Trophoblast cell (in vitro differentiated cells and primary cell): ENCODE data around the gene TMEM219.
A peak's percentile ranks its signal among the peaks of the same experiment; 100 is the strongest.

ENCODE experiments used
- DNase-seq, 2 donors: peaks; one replicate each; pipeline ENCODE4 v3.0.0-alpha.2; 2016
- H2AFZ ChIP-seq: 2 replicates; pipeline ENCODE4 v1.6.1; 2013; ENCODE audit warnings: low read length, moderate library complexity, mild to moderate bottlenecking; ENCODE audit not compliant: insufficient read depth, poor library complexity
- H2AK5ac ChIP-seq: 2 replicates; pipeline ENCODE4 v1.6.1; 2013; ENCODE audit warnings: mild to moderate bottlenecking, low read length
- H2BK120ac ChIP-seq: 2 replicates; pipeline ENCODE4 v1.6.1; 2013; ENCODE audit warnings: low read length, mild to moderate bottlenecking, moderate library complexity; ENCODE audit not compliant: insufficient read depth, poor library complexity
- H2BK12ac ChIP-seq: 2 replicates; pipeline ENCODE4 v1.6.1; 2013; ENCODE audit warnings: mild to moderate bottlenecking, low read length, moderate library complexity
- H2BK5ac ChIP-seq: 2 replicates; pipeline ENCODE4 v1.6.1; 2013; ENCODE audit warnings: low read length, low read depth, moderate library complexity, mild to moderate bottlenecking; ENCODE audit not compliant: poor library complexity
- H3K14ac ChIP-seq: 2 replicates; pipeline ENCODE4 v1.6.1; 2013; ENCODE audit warnings: mild to moderate bottlenecking, low read length
- H3K18ac ChIP-seq: 2 replicates; pipeline ENCODE4 v1.6.1; 2013; ENCODE audit warnings: mild to moderate bottlenecking, low read length
- H3K23ac ChIP-seq: 2 replicates; pipeline ENCODE4 v1.6.1; 2013; ENCODE audit warnings: low read length
- H3K27ac ChIP-seq: 2 replicates; pipeline ENCODE4 v1.5.1; 2013; ENCODE audit warnings: low read depth, mild to moderate bottlenecking, inconsistent platforms, low read length, moderate library complexity
- H3K27me3 ChIP-seq: 2 replicates; pipeline ENCODE4 v1.6.1; 2013; ENCODE audit warnings: inconsistent platforms, mild to moderate bottlenecking, low read length, moderate library complexity; ENCODE audit not compliant: insufficient read depth
- H3K36me3 ChIP-seq, 2 experiments: 1 replicate in 1 of 2; 2 replicates in 1 of 2; pipeline ENCODE4 v1.6.1; 2013; ENCODE audit warnings: low read length in 2 of 2, mild to moderate bottlenecking in 2 of 2, moderate library complexity in 1 of 2; ENCODE audit not compliant: insufficient read depth in 2 of 2, control insufficient read depth in 1 of 2
- H3K4ac ChIP-seq: 2 replicates; pipeline ENCODE4 v1.6.1; 2013; ENCODE audit warnings: low read depth, mild to moderate bottlenecking, low read length, moderate library complexity
- H3K4me1 ChIP-seq, 2 experiments: 1 replicate in 1 of 2; 2 replicates in 1 of 2; pipeline ENCODE4 v1.6.1; 2013; ENCODE audit warnings: low read length in 2 of 2, mild to moderate bottlenecking in 2 of 2, moderate library complexity in 1 of 2; ENCODE audit not compliant: insufficient read depth in 2 of 2, control insufficient read depth in 1 of 2
- H3K4me2 ChIP-seq: 2 replicates; pipeline ENCODE4 v1.6.1; 2013; ENCODE audit warnings: inconsistent platforms, mild to moderate bottlenecking, low read length, moderate library complexity
- H3K4me3 ChIP-seq: 2 replicates; pipeline ENCODE4 v1.5.1; 2013; ENCODE audit warnings: mild to moderate bottlenecking, low read depth, low read length, inconsistent platforms
- H3K79me1 ChIP-seq: one replicate; pipeline ENCODE4 v1.6.1; 2013; ENCODE audit warnings: low read length
- H3K79me2 ChIP-seq: 2 replicates; pipeline ENCODE4 v1.6.1; 2013; ENCODE audit warnings: low read length, mild to moderate bottlenecking; ENCODE audit not compliant: control insufficient read depth, insufficient read depth, poor library complexity
- H3K9ac ChIP-seq: 2 replicates; pipeline ENCODE4 v1.6.1; 2013; ENCODE audit warnings: mild to moderate bottlenecking, low read length
- H3K9me3 ChIP-seq: 2 replicates; pipeline ENCODE4 v1.6.1; 2013; ENCODE audit warnings: low read depth, mild to moderate bottlenecking, control low read depth, inconsistent platforms, low read length; ENCODE audit not compliant: insufficient read depth
- H4K12ac ChIP-seq: 2 replicates; pipeline ENCODE4 v1.6.1; 2013; ENCODE audit warnings: low read depth, mild to moderate bottlenecking, low read length, moderate library complexity
- H4K8ac ChIP-seq: 2 replicates; pipeline ENCODE4 v1.6.1; 2013; ENCODE audit warnings: low read depth, mild to moderate bottlenecking, low read length, moderate library complexity
- H4K91ac ChIP-seq: one replicate; pipeline ENCODE4 v1.6.1; 2013; ENCODE audit warnings: low read depth, mild to moderate bottlenecking, low read length, moderate library complexity
- WGBS: extraction: QIAGEN DNeasy Blood & Tissue Kit; methylation state at CpG from one replicate; pipeline ENCODE4 v1.1.7; 2013; ENCODE audit warnings: missing lambda C conversion rate; ENCODE audit not compliant: insufficient read length, insufficient coverage; ENCODE audit errors: extremely low coverage; 5-methylcytosine and 5-hydroxymethylcytosine counted together

TMEM219 gene

DNA sequence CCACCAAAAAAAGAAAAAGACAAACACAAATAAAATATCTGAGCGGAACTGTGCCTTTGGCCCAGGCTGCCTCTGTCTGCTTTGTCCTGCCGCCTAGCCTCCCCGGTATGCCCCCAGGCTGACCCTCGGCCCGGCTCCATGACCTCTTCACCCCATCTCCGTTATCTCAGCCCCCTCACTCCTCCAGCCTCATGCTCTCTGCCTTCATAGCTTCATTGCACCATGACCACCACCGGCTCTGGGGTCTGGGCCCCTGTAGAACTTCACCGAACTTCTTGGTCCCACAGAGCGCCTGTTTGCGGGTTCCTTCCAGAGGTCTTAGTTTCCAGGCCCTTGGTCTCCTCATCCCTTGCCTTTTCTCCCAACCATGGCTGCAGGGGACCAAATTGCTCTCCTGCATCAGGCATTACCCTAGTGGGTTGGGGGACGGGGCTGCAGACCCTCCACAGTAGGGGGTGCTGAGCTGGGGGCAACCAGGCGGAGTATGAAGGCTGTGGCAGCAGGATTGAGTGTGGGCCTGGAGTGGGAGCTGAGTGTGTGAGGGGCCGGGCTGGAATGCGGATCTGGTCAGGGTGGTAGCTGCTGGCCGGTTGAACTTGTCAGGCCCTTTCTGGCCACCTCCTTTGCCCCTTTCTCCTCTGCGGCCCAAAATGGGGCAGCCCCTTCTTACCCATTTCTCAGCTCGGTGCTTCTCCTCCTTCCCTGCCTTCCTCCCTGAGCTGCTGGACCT, 26.6 kb downstream of the TMEM219 start:
- no peak overlapping the region for H2BK5ac ChIP-seq
- H3K9me3 ChIP-seq, result no peaks in the 10 kb centered on the region
- WGBS, result no CpG with 5 or more reads among the region's 17 CpGs
- no peaks in the 10 kb centered on the region for H3K27me3 ChIP-seq
- H2BK120ac ChIP-seq, result no peak overlapping the region
- no peak overlapping the region for H3K14ac ChIP-seq
- H3K18ac ChIP-seq, result no peak overlapping the region
- DNase-seq, result no peak
- H2AK5ac ChIP-seq, result no peak overlapping the region
- no peak overlapping the region for H4K8ac ChIP-seq
- H2AFZ ChIP-seq, result no peak overlapping the region
- no peak overlapping the region for H3K9ac ChIP-seq
- H3K79me1 ChIP-seq, result no peaks in the 10 kb centered on the region
- peak overlapping the region; percentile 10 for H4K12ac ChIP-seq
- H3K4me3 ChIP-seq, result no peak overlapping the region
- H3K4me1 ChIP-seq, result no peaks in the 10 kb centered on the region
- H4K91ac ChIP-seq, result no peak overlapping the region
- no peak overlapping the region for H3K27ac ChIP-seq
- no peak overlapping the region for H3K23ac ChIP-seq
- no peak overlapping the region for H3K4me2 ChIP-seq
- no peaks in the 10 kb centered on the region for H3K79me2 ChIP-seq
- H3K4ac ChIP-seq, result no peak overlapping the region
- H2BK12ac ChIP-seq, result no peak overlapping the region
- peaks cover 88 to 90% of the 10 kb centered on the region in 2 experiments for H3K36me3 ChIP-seq

DNA sequence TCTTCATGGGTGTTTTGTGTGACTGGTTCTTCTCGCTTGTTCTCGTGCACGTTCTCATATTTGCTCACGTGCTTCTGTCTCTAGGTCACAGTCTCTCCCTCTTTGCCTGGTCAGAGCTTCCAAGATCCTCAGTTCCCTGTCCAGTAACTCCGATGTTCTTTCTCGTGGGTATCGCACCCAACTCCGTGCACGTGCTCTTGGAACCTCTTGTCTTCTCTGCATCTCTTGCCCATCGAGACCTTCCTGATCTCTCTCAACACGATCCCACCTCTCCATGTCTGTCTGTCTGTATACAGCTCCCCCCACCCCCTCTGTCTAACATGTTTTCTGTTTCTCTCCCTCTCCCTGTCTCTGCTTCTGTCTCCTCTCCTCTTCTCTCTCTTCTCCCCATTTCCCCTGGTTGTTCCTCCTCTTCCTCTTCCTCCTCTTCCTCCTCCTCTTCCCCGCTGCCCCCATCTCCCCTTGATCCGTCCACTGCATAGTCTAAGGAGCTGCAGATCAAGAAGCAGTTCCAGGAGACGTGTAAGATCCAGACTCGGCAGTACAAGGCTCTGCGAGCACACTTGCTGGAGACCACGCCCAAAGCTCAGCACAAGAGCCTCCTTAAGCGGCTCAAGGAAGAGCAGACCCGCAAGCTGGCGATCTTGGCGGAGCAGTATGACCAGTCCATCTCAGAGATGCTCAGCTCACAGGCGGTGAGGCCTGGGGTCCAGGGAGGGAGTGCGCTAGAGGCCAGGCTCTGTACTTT, 27.4 kb downstream of the TMEM219 start:
- WGBS, result no CpG with 5 or more reads among the region's 23 CpGs
- Histone ChIP-seq H3K27me3 (no peaks in the 10 kb centered on the region), H3K14ac (no peak overlapping the region), H2BK12ac (no peak overlapping the region), H3K23ac (no peak overlapping the region), H3K9ac (no peak overlapping the region), H2BK5ac (no peak overlapping the region), H2BK120ac (no peak overlapping the region), H3K4me2 (no peak overlapping the region), H2AFZ (no peak overlapping the region), H4K8ac (no peak overlapping the region), H3K79me1 (no peaks in the 10 kb centered on the region), H3K4ac (no peak overlapping the region), H4K12ac (no peak overlapping the region), H3K9me3 (no peaks in the 10 kb centered on the region), H3K79me2 (no peaks in the 10 kb centered on the region), H3K18ac (no peak overlapping the region), H3K4me1 (no peaks in the 10 kb centered on the region), H2AK5ac (no peak overlapping the region), H3K4me3 (no peak overlapping the region), H4K91ac (no peak overlapping the region), H3K36me3 (peaks cover 82 to 87% of the 10 kb centered on the region in 2 experiments), H3K27ac (no peak overlapping the region)
- DNase-seq, result no peak

DNA sequence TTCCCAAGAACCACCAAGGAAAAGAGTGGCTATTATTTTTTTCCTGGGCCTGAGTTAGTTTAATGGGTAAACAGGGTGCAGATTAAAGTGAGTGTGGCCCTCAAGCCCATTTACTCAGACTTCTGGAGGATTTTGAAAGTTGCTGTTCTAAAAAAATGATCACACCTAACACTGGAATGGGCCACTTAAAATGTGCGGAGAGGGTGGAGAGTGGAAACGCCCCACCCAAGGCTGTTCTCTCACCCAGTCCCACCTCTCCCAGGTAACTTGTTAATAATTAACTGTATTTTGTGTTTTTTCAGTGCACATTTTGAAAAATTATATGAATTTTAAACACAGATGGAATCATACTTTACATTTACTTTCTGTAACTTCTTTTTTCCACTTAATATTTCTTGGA, 28.2 kb downstream of the TMEM219 start:
- DNase-seq, result no peak
- no peaks in the 10 kb centered on the region for H3K9me3 ChIP-seq
- H3K27me3 ChIP-seq, result no peaks in the 10 kb centered on the region
- no peaks in the 10 kb centered on the region for H3K79me1 ChIP-seq
- no CpG with 5 or more reads among the region's 2 CpGs for WGBS
- H3K4ac ChIP-seq, result no peak overlapping the region
- H2BK120ac ChIP-seq, result no peak overlapping the region
- H4K91ac ChIP-seq, result no peak overlapping the region
- H3K4me3 ChIP-seq, result no peak overlapping the region
- H2BK5ac ChIP-seq, result no peak overlapping the region
- no peak overlapping the region for H3K23ac ChIP-seq
- H3K27ac ChIP-seq, result no peak overlapping the region
- peaks cover 3 to 4% of the 10 kb centered on the region in 2 experiments for H3K4me1 ChIP-seq
- no peak overlapping the region for H4K8ac ChIP-seq
- no peak overlapping the region for H2AFZ ChIP-seq
- no peak overlapping the region for H3K18ac ChIP-seq
- no peaks in the 10 kb centered on the region for H3K79me2 ChIP-seq
- no peak overlapping the region for H3K9ac ChIP-seq
- no peak overlapping the region for H3K4me2 ChIP-seq
- H4K12ac ChIP-seq, result no peak overlapping the region
- H2BK12ac ChIP-seq, result no peak overlapping the region
- H2AK5ac ChIP-seq, result no peak overlapping the region
- no peak overlapping the region for H3K14ac ChIP-seq
- peaks cover 77 to 79% of the 10 kb centered on the region in 2 experiments for H3K36me3 ChIP-seq

DNA sequence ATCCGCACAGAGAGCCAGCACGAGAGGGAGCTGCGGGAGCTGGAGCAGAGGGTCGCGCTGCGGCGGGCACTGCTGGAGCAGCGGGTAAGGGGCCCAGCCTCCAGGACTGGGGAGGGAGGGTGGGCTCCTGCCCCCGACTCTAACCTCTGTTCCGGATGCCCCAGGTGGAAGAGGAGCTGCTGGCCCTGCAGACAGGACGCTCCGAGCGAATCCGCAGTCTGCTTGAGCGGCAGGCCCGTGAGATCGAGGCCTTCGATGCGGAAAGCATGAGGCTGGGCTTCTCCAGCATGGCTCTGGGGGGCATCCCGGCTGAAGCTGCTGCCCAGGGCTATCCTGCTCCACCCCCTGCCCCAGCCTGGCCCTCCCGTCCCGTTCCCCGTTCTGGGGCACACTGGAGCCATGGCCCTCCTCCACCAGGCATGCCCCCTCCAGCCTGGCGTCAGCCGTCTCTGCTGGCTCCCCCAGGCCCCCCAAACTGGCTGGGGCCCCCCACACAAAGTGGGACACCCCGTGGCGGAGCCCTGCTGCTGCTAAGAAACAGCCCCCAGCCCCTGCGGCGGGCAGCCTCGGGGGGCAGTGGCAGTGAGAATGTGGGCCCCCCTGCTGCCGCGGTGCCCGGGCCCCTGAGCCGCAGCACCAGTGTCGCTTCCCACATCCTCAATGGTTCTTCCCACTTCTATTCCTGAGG, 29.1 kb downstream of the TMEM219 start:
- Histone ChIP-seq H3K79me2 (no peaks in the 10 kb centered on the region), H3K18ac (no peak overlapping the region), H3K4me3 (no peak overlapping the region), H3K9ac (no peak overlapping the region), H2AK5ac (no peak overlapping the region), H2BK12ac (no peak overlapping the region), H3K36me3 (peaks cover 67 to 70% of the 10 kb centered on the region in 2 experiments), H3K4me2 (no peak overlapping the region), H4K8ac (no peak overlapping the region), H3K27me3 (no peaks in the 10 kb centered on the region), H4K12ac (no peak overlapping the region), H3K4ac (no peak overlapping the region), H2BK120ac (no peak overlapping the region), H3K4me1 (peaks cover 4 to 5% of the 10 kb centered on the region in 2 experiments), H3K79me1 (peaks cover 6% of the 10 kb centered on the region), H2AFZ (no peak overlapping the region), H3K23ac (no peak overlapping the region), H3K27ac (no peak overlapping the region), H2BK5ac (no peak overlapping the region), H3K9me3 (no peaks in the 10 kb centered on the region), H4K91ac (no peak overlapping the region), H3K14ac (no peak overlapping the region)
- WGBS, result no CpG with 5 or more reads among the region's 35 CpGs
- no peak for DNase-seq
